Effector CD4-positive, alpha-beta T cell (primary cell): Measurements from ENCODE around the gene ZSWIM1.
"Not testable (repeated sequence)": the region's sequence is repeated elsewhere in the genome, so short reads cannot be mapped to it uniquely, and the experiment has no call there.

Source experiments
- DNase-seq: peaks from one replicate; pipeline ENCODE4 v3.0.0-alpha.2; 2020

The ZSWIM1 gene

DNA sequence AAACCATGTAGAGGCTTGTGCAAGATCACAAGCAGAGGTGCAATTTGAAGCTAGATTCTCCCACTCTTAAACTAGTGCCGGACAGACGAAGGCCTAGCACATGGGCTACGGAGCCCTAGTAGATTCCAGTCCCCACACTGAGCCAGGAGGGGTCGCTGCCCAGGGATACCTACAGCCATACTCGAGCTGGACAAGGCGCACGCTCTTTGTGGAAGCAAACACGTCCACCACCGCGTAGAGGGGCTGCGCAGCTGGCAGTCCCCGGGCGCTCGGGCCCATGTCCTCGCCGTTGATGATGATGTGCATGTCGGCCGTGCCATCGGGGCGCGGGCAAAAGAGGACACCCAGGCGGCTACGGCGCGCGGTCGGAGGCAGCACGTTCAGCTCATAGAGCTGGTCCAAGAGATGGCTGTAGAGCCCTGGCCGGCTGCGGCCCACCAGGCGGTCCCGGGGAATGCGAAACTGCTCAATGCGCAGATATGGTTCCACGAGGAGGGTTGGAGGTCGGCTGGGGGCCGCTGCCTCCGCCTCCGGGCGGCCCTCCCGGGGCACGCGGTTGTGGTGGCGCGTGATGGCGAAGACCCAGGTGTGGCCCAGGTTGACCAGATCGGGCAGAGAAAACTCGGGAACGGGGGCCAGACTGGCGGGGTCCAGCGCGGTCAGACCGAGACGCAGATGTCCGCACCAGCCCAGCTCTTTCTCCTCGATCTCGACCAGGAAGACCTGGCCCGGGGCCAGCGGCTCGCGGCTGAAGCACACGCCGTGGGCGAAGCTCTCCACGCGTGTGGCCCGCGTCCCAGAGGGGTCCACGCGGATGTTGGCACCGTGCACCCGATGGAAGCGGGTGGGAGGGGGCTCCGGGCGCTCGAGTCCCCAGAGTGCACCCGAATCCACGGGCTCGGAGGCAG lies 9.3 kb downstream of the ZSWIM1 start:
- peak; percentile 27 for DNase-seq

DNA sequence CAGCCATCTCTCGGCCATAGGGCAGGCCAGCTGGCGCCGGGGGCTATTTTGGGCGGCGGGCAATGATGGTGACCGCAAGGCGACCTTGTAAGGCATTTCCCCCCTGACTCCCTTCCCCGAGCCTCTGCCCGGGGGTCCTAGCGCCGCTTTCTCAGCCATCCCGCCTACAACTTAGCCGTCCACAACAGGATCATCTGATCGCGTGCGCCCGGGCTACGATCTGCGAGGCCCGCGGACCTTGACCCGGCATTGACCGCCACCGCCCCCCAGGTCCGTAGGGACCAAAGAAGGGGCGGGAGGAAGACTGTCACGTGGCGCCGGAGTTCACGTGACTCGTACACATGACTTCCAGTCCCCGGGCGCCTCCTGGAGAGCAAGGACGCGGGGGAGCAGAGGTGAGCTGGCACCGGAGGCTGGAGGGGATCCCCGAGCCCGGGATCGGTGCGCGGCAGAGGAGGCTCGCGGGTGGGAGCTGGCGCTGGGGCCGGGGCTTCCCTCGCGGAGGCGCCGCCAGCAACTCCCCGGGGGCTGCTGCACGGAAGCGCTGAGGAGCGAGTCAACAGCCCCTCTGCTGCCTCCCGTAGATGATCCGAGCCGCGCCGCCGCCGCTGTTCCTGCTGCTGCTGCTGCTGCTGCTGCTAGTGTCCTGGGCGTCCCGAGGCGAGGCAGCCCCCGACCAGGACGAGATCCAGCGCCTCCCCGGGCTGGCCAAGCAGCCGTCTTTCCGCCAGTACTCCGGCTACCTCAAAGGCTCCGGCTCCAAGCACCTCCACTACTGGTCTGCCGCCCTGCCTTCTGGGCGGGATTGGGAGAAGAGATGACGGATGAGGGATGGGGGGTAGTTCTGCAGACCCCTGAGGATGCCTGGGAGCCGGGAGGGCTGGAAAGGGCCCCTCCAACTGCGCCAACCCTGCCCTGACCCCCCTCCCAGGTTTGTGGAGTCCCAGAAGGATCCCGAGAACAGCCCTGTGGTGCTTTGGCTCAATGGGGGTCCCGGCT lies 10.3 kb downstream of the ZSWIM1 start, which contains the start of the genes CTSA and NEURL2:
TSS of gene CTSA (plus strand) at position 351 of the 999 bp plus-strand sequence. CDS start at position 585, 234 bp downstream.
TSS of gene NEURL2 (minus strand) at position 224 of the 999 bp plus-strand sequence. CDS start at position 7, 217 bp downstream.
- DNase-seq, result peak; percentile 81

DNA sequence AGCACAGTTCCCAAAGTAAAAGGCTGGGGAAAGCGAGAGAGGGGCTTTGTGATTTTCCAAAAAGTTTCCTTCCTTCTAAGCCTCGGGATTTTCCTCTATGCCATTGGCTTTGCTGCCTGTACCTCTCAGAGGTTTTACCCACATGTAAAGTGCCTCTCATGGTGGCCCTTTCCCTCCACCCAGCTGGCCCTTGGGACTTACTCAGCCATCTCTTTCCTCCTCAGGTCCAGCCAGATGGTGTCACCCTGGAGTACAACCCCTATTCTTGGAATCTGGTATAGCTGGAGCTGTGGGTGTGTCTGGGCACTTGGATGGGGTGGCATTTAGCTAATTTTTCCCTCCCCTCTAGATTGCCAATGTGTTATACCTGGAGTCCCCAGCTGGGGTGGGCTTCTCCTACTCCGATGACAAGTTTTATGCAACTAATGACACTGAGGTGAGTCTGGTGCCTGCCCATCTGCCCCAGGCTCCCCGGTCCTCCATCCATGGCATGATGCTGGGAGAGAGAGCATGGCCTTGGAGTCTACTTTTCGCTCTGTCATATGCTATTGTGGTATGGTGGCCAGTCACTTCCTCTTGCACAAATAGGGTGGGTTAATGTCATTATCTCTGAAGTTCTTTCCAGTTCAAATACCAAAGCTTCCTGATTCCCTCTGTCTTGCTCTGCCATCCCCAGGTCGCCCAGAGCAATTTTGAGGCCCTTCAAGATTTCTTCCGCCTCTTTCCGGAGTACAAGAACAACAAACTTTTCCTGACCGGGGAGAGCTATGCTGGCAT lies 11.2 kb downstream of the ZSWIM1 start:
- DNase-seq, result no peak

DNA sequence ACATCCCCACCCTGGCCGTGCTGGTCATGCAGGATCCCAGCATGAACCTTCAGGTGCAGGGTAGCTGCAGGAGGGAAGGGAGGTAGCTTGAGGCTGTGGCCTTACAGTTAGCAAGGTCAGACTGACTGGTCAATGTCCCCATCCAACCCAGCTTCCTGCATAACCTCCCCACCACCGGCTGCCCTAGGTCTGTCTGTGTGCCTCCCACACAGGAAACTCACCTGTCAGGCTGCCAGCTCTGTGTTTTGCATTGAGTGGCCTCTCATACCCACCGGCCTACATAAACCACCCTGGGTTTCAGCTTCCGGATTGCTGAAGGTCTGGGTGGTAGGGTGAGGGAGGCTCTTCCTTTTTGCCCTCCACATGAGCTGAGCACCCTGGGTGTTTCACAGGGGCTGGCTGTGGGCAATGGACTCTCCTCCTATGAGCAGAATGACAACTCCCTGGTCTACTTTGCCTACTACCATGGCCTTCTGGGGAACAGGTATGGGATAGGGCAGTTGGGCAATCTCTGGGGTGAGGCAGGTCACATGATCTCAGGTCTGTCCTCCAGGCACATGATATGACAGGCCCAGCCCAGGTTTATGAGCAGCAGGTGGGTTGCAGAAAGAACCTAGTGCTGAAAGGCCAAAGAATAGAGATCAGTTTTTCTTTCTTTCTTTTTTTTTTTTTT lies 11.9 kb downstream of the ZSWIM1 start:
- DNase-seq, result no peak

DNA sequence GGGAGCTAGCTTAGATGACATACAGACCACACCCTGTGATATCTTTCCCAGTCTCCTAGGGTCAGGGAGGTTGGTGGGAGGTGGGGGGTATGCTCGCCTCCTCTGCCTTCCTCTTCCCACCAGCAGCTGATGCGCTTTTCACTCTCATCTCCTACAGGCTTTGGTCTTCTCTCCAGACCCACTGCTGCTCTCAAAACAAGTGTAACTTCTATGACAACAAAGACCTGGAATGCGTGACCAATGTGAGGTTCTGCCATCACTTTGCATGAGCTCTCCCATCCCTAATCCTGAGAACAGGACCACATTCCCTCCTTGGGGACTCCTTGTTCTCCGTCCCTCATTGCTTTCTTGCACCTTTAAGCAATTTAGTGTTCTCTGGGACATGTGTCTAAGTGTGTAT lies 12.8 kb downstream of the ZSWIM1 start:
- DNase-seq, result no peak

DNA sequence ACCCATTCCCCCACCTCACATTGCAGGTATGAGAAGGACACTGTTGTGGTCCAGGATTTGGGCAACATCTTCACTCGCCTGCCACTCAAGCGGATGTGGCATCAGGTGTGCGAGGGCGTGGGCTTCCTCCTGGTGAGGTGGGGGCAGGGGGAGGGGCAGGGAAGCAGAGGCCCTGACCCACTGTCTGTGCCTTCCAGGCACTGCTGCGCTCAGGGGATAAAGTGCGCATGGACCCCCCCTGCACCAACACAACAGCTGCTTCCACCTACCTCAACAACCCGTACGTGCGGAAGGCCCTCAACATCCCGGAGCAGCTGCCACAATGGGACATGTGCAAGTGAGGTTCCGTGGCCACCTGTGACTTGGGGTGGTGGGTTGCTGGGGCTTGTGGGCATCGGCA lies 13.8 kb downstream of the ZSWIM1 start:
- no peak for DNase-seq

DNA sequence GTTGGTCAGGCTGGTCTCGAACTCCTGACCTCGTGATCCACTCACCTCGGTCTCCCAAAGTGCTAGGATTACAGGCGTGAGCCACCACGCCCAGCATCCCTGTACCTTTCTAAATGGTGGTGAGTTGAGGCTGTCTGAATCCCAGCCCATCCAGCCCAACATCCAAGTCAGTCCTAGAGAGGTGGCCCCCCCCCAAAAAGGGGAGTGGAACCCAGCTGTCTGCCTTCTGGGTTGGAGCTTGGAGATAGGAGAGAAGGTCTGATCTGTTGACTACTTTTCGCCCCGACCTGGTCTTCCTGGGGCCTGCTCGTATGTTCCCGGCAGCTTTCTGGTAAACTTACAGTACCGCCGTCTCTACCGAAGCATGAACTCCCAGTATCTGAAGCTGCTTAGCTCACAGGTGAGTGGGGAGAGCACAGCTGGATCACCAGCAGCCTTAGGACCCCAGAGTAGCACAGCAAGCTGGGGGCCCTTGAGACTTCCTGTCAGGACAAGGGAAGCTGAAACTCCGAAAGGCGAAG lies 15.7 kb downstream of the ZSWIM1 start:
- no peak for DNase-seq

DNA sequence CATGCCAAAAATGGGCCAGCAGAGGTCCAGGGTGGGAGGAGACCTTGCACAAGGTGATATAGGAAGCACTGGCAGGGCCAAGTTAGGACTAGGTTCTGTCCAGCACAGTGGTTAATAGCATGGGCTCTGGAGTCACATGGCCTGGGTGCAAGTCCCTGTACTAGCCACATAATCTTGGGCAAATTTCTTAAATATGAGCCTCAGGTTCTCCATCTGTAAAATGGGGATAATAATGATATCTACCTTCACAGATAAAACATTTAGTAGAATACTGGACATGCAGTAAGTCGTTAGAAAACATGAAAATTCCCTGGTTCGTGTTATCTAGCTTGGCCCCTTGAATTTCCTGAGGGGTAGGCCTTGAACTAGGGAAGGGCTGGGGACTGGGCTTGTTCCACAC lies 16.3 kb downstream of the ZSWIM1 start:
- DNase-seq, result no peak

DNA sequence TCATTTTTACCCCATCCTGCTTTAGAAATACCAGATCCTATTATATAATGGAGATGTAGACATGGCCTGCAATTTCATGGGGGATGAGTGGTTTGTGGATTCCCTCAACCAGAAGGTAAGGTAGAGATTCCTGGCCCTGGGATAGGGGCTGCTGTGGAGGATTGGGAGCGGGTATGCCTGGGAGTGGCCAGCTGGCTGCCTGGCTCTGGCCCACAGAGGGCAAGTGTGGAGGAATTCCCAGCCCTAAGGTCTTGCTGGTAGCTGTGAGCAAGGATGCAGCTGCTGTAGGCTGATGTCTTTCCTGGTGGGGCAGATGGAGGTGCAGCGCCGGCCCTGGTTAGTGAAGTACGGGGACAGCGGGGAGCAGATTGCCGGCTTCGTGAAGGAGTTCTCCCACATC lies 16.7 kb downstream of the ZSWIM1 start:
- DNase-seq, result no peak

DNA sequence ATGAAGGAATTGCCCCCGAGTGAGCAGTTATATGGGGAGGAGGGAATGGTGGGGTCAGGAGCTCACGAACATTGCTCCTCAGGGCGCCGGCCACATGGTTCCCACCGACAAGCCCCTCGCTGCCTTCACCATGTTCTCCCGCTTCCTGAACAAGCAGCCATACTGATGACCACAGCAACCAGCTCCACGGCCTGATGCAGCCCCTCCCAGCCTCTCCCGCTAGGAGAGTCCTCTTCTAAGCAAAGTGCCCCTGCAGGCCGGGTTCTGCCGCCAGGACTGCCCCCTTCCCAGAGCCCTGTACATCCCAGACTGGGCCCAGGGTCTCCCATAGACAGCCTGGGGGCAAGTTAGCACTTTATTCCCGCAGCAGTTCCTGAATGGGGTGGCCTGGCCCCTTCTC lies 17.3 kb downstream of the ZSWIM1 start:
- DNase-seq, result no peak

DNA sequence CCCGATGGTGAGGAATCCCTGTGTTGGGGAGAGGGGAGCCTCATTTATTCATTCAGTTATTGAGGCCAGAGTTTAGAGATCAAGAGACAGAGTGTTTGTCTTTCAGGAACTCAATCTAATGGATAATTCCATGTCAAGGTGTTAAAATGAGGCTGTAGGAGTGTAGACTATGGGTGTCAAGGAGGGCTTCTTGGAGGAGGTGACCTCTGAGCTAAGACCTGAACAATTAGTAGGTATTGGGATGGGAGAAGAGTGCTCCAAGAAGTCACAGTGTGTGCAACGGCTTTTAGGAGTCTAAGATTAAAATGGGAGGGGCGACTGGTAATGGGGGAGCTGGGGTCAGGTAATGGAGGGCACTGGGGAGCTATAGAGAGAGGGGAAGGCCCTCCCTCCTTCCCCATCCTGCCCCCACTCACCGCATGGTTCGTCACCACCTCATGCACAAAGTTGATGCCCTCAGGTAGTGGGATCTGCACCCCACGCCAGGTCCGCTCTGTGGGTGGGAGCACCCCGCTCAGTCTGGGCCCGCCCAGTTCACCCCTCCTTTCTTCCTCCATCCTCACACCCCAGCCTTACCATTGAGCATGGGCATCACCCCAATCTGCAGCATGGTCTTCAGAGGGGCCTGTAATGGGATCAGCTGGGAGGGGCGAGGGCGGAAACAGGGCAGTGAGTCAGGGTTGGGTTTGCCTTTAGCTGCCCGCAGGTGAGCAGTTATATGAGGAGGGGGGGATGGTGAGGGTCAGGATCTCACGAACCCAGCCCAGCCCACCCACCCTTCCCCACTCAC lies 18.2 kb downstream of the ZSWIM1 start:
- no peak for DNase-seq

DNA sequence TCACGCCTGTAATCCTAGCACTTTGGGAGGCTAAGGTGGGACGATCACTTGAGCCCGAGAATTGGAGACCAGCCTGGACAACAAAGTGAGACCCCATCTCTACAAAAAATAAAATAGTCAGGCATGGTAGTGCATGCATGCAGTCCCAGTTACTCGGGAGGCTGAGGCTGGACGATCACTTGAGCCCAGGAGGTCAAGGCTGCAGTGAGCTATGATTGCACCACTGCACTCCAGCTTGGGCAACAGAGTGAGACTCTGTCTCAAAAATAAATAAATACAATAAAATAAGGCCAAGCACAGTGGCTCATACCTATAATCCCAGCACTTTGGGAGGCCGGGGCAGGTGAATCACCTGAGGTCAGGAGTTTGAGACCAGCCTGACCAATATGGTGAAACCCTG lies 20.3 kb downstream of the ZSWIM1 start:
- not testable (repeated sequence) for DNase-seq

DNA sequence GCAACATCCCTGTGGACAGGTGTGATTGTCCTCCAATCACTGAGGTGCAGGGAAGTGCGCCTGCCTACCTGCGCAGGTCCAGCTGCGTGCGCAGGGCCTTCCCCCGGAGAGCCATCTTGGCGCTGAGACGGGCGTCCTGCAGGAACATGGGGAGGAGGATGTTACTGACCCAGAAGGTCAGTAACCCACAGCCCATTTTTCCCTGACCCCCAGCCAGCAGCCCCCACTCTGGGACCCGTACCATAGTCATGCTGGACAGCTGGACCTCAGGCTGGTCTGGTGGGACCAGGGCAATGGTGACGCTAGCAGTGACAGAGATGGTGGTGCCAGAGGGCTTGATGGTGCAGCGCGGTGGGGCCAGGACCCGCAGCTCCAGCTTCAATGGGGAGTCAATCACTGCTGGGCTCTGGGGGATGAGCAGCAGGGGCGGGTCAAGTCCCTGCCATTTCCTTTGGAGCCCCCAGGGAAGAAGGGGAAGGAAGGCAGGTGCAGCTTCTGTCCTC lies 21.2 kb downstream of the ZSWIM1 start:
- DNase-seq, result no peak

DNA sequence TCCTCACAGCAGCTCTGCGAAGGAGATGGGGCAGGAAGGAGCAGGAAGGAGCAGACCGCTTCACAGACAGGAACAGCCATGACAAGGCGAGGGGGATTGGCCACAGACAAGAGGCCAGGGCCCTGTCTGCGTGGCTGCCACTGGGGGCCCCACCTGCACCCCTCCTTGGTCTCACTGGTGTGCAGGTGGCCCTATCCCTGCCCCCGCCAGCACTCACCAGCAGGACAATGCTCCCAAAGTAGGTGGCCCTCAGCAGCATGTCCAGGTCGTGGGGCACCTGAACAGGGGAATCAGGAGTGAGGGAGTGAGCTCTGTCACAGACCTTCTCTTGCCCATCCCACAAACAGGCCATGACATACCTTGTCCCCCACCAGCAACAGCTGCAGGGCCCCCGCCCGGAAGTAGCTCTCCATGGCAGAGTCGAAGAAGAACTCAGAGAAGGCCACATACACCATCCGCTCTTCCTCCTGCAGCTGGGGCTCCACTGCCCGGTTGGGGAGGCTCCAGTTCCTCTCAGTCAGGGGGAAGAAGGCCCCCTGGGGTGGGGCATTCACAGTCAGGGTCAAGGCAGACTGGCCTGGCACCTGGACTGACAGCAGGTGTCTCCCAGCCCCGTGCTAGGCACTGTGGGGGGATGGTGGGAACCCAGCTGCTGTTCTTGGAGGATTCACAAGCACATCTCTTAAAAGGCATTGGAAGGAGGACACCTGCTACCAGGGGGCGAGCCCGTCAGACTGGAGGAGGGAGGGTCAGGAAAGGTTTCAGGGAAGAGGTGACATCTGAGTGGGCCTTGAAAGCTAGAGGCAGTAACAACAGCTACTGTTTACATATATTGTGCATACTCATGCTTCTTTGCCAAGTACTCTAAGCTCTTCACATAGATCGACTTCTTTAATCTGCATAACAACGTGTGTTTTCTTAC lies 23.8 kb downstream of the ZSWIM1 start:
- no peak for DNase-seq

DNA sequence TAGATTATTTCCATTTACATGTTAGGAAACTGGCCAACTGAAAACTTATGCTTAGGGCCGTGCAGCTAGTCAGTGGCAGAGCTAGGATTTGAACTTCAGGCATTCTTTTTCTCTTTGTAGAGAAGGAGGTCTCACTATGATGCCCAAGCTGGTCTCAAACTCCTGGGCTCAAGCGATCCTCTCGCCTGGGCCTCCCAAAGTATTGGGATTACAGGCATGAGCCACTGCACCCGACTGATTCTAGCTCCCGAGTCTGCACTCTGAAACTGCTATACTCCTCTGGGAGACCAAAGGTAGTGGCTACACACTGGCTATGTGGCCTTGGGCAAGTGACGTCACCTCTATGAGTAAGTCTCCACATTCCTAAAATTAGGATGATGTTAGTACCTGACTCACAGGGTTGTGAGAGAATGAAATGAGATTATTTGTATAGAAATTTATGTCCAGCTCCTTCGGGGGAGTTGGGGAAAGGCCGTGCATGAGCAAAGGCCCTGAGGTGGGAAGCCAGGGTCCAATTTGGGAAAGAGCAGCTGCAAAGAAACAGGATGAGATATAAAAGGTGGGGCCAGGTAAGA lies 24.6 kb downstream of the ZSWIM1 start:
- no peak for DNase-seq

DNA sequence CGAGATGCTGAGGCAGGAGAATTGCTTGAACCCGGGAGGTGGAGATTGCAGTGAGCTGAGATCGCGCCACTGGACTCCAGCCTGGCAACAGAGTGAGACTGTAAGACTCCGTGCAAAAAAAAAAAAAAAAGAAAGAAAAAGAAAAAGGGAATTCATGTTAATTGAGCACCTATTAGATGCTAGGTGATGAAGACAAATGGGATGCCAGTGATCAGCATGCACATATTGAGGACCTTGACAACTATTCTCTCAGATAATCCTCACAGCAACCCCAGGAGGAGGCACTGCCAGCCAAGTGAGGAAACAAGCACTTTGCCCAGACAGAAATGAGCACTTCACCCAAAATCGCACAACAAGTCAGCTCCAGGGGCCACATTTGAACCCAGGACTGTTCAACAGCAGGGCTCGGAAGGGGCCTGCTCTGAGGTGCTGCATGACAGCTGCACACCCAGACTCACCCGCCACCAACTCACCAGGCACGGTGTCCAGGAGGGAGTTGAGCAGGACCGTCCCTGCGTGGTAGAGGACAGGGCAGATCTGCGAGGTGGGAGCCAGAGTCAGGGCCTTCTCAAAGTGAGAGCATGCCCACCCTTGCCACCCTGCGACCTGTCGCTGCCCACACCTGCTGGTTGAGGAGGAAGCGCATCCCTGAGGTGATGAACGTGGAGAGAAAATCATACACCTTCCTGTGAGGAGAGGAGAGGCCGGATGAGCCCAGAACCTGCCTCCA lies 26.4 kb downstream of the ZSWIM1 start:
- DNase-seq, result no peak

DNA sequence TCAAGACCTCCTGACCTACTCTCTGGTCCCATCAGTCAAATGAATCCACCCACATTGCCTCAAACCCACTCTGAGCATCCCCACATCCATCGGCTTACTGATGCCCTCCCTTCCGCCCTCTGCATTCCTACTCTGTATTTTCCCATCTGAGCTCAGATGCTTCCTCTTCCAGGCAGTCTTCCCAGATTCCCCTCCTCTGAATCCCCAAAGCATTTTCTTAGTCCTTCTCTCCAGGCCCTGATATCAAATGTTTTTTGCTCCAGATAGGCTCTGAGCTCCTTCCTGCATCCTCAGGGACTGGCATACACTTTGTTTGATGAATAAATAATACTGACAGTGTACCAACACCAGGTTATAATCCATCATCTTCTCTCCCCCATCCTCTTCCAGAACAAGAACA lies 27.1 kb downstream of the ZSWIM1 start:
- no peak for DNase-seq

DNA sequence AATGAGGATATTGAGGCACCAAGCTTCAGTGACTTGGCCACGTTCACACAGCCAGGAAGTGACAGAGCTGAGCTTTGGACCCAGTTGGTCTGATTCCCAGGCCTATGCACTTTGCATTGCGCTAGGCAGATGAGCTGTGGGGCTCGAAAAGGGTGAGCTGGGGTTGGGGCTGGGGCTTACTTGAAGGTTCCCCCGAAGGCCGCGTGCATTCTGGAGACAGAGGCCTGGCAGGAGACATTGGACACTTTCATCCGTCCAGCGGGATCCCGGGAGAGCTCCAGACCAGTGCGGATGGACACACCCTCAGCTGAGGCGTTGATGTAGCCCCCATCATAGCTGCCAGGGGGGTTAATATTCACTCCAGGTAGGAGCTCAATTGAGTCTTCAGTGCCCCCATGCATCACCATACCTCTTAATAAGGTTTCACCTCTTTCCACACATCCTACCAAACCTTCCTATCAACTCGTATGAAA lies 28.3 kb downstream of the ZSWIM1 start:
- DNase-seq, result no peak
